Astrocyte of the spinal cord (primary cell): ENCODE data around the gene KLHL3.
A peak's percentile ranks its signal among the peaks of the same experiment; 100 is the strongest.

Source experiments
- DNase-seq: peaks from one replicate; pipeline ENCODE4 v3.0.0; 2011; ENCODE audit warnings: low read depth, low spot score
- H3K4me3 ChIP-seq: 2 replicates; pipeline ENCODE4 v1.5.1; 2011; ENCODE audit warnings: low read depth, mild to moderate bottlenecking, low read length, moderate library complexity
- in situ Hi-C: cut with HindIII; loops from 2 replicates; pipeline ENCODE4 v1.10.0; 2017; ENCODE audit warnings: low sequenced_read_pairs
- TF ChIP-seq, protein P1 (sequence below): IDR thresholded peaks from 2 replicates; pipeline ENCODE4 v1.5.1; 2012; ENCODE audit warnings: low read depth, mild to moderate bottlenecking, low read length, inconsistent platforms

Gene KLHL3

DNA sequence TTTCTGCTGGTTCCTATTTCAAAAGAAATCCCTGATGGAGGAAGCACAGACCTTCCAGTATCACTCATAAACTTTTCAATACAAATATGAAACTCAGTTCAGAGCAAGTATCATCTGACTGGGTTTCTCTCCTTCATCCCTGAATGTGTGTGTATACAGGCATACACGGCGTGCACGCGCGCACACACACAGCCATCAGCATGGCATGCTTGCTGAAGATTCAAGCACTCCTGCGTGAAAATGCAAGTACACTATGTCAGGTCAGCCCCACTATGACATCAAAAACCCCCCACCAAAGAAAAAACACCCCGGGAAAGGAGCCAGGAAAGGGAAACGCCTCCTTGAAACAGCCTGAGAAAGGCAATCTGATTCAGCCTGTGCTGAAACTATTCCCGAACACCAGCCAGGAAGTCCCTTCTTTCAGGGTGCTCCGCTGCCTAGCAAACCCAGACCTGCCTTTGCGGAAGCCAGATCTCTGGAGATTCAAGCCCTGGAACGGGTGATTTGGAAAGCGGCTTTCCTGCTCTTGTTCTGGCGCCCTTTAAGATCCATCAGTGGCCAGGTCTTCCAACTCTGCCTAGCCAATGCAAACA lies 831 bp downstream of the KLHL3 start:
- DNase-seq: peak; percentile 54

DNA sequence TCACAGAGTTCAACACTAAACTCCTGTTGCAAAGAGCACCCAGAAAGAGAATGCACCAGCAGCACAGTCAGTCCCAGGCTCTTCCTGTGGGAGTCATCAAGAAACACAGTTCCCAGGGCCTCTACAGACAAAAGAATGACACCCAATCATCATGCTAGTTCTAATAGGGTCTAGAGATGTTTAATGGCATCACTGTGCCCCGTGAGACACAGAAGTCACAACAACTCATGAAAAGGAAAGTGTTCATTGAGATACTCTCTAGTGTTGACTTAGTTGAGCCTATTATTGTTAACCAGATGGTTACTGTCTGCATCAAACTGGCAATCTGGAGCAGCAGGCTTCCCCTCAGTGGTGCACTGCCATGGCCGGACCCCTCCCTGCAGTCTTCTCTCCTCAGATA lies 1.6 kb downstream of the KLHL3 start:
- in situ Hi-C loops: no loop called here

More for the DNA sequence above, 831 bp downstream of the KLHL3 start:
- TF ChIP-seq, protein P1, sequence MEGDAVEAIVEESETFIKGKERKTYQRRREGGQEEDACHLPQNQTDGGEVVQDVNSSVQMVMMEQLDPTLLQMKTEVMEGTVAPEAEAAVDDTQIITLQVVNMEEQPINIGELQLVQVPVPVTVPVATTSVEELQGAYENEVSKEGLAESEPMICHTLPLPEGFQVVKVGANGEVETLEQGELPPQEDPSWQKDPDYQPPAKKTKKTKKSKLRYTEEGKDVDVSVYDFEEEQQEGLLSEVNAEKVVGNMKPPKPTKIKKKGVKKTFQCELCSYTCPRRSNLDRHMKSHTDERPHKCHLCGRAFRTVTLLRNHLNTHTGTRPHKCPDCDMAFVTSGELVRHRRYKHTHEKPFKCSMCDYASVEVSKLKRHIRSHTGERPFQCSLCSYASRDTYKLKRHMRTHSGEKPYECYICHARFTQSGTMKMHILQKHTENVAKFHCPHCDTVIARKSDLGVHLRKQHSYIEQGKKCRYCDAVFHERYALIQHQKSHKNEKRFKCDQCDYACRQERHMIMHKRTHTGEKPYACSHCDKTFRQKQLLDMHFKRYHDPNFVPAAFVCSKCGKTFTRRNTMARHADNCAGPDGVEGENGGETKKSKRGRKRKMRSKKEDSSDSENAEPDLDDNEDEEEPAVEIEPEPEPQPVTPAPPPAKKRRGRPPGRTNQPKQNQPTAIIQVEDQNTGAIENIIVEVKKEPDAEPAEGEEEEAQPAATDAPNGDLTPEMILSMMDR: no peak
- in situ Hi-C loops: no loop called here
- H3K4me3 ChIP-seq: peak overlapping the region; percentile 38

DNA sequence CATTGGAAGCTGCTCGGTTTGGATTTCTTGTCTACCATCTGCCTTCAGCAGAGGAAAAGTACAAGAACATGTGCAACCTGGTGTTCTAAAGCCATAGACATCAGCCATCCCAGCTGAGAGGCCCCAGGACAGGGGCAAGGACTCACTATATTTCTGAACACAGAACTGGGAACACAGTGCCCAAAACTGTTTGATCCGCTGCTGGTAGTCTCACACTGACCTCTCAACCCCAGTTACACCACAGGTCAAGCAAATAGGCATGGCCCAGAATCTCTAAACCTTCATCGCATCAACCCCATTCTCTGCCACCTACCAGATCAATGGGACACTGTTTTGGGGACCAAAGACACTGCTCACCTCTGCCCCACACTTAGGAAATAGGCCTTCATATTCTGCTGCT lies 2.0 kb downstream of the KLHL3 start:
- TF ChIP-seq, protein P1: no peak
- in situ Hi-C loops: no loop called here
- no peak for DNase-seq

More for the DNA sequence above, 1.6 kb downstream of the KLHL3 start:
- no peak overlapping the region for H3K4me3 ChIP-seq
- TF ChIP-seq, protein P1: no peak
- DNase-seq: no peak

DNA sequence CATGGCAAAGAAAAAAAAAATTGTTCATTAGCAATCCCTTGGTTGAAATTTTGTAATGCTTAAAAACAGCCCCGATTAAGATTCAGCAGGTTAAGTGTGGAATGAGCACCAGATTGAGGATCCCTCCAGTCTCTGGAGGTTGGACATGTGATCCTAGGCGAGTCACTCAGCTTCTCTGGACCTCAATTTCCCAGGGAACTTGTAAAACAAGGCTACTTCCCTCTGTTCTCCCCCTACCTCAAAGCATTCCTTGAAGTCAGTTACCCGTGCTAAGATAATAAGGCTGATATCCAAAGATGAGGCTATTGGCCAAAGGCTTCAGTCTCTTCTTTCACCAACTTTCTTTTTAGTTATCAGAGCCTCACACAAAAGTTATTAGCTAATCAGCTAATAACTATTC lies 2.9 kb downstream of the KLHL3 start:
- H3K4me3 ChIP-seq: no peak overlapping the region
- TF ChIP-seq, protein P1: no peak
- in situ Hi-C loops: no loop called here
- DNase-seq: no peak

More for the DNA sequence above, 2.0 kb downstream of the KLHL3 start:
- no peak overlapping the region for H3K4me3 ChIP-seq

DNA sequence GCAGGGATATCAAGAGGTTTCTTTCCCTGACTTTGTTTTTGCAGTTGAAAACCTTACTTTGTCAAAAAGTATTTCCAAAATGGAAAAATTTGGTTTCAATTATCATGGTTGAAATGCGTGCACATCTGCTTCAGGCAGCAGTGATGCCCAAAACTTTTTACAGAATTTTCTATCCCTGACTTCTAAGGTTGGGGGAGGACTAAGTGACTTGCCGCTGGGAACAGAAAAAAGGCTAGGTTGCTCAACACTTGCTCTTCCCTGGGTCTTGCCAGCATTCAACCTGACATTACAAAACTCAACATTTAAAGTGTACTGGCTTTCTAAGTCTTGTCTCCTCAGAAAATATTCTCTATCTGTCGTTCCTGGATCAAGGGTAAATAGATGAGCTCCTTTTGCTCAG lies 4.7 kb downstream of the KLHL3 start:
- DNase-seq: no peak
- no peak overlapping the region for H3K4me3 ChIP-seq
- TF ChIP-seq, protein P1: no peak
- in situ Hi-C loops: no loop called here

DNA sequence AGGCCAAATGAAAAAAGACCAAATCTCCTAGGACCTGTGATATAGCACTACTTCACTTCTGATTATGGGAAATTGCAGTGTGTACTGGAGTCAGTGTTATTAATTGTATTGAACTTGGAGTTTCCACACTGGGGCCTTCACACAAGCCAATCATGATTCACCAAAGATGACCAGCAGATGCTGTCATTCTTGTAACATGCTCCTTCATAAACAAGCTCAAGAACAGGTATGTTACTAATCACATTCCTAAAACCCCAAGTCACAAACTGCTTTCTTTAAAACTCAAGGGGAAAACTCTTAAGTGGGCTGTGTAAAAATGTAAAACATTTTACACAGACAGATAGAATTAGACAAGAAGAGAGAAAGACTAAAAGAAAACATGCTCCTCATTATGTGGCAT lies 5.6 kb downstream of the KLHL3 start:
- H3K4me3 ChIP-seq: no peak overlapping the region
- in situ Hi-C loops: no loop called here
- TF ChIP-seq, protein P1: no peak
- peak; percentile 26 for DNase-seq
